WTC11 (cell line): ENCODE measurements around the gene HRAS. TPM values are rescaled to one million over a fixed set of nuclear protein-coding genes. Genes with fewer than 3 reads are reported as not detected.

Experiments used
- ATAC-seq: fragments of 200-7000 bp; cut with Tn5 transposase; 2 replicates; pipeline ENCODE4 v1.10.0; 2021; ENCODE audit warnings: mild to moderate bottlenecking, moderate library complexity
- CTCF ChIA-PET: fragments of 300-600 bp; sonication (Branson Sonifier 250); formaldehyde crosslinking; loops from one replicate; lab custom pipeline; 2021; ENCODE audit warnings: antibody characterized with exemption; lab: Charles Lee
- POLR2A ChIA-PET: fragments of 350-600 bp; sonication (Branson Sonifier 250); formaldehyde crosslinking; loops from one replicate; lab custom pipeline; 2021; ENCODE audit warnings: antibody characterized with exemption; lab: Charles Lee
- DNase-seq: peaks from one replicate; pipeline ENCODE4 v3.0.0; 2021; ENCODE audit warnings: low spot score
- H3K27ac Mint-ChIP-seq: 2 replicates; pipeline ENCODE4 v1.8.0; 2021; ENCODE audit warnings: mixed read lengths
- H3K27me3 Mint-ChIP-seq: 2 replicates; pipeline ENCODE4 v1.8.0; 2021; ENCODE audit warnings: low read depth, mild to moderate bottlenecking, moderate library complexity, mixed read lengths
- H3K36me3 Mint-ChIP-seq: 2 replicates; pipeline ENCODE4 v1.8.0; 2021; ENCODE audit warnings: mixed read lengths
- H3K4me1 Mint-ChIP-seq: 2 replicates; pipeline ENCODE4 v1.8.0; 2022; ENCODE audit warnings: mixed read lengths
- H3K4me3 Mint-ChIP-seq: 2 replicates; pipeline ENCODE4 v1.8.0; 2021; ENCODE audit warnings: mild to moderate bottlenecking, moderate library complexity, mixed read lengths
- H3K9me3 Mint-ChIP-seq: 2 replicates; pipeline ENCODE4 v1.8.0; 2021; ENCODE audit warnings: mixed read lengths
- CBFB ChIP-seq: sonication (generic); formaldehyde crosslinking; IDR thresholded peaks from 2 replicates; pipeline ENCODE4 v1.8.1; 2022; ENCODE audit warnings: mild to moderate bottlenecking, low read depth, missing genetic modification reagents
- CREB1 ChIP-seq: sonication (generic); formaldehyde crosslinking; IDR thresholded peaks from 2 replicates; pipeline ENCODE4 v1.8.0; 2023; ENCODE audit warnings: mild to moderate bottlenecking, missing genetic modification reagents
- ESRRA ChIP-seq: sonication (generic); formaldehyde crosslinking; IDR thresholded peaks from 2 replicates; pipeline ENCODE4 v1.8.1; 2022; ENCODE audit warnings: mild to moderate bottlenecking, missing genetic modification reagents, borderline replicate concordance
- FOXK1 ChIP-seq: sonication (generic); formaldehyde crosslinking; IDR thresholded peaks from 2 replicates; pipeline ENCODE4 v1.8.0; 2022; ENCODE audit warnings: mild to moderate bottlenecking, moderate library complexity, missing genetic modification reagents
- FOXP1 ChIP-seq: sonication (generic); formaldehyde crosslinking; IDR thresholded peaks from 2 replicates; pipeline ENCODE4 v1.8.0; 2022; ENCODE audit warnings: missing genetic modification reagents, mild to moderate bottlenecking, moderate library complexity, borderline replicate concordance
- GTF2I ChIP-seq: fragments of 250-450 bp; sonication (Bioruptor Pico); conservative IDR thresholded peaks from 2 replicates; pipeline ENCODE4 v1.4.0; 2021; ENCODE audit warnings: mild to moderate bottlenecking
- JUN ChIP-seq: sonication (generic); formaldehyde crosslinking; IDR thresholded peaks from 2 replicates; pipeline ENCODE4 v1.8.0; 2023; ENCODE audit warnings: mild to moderate bottlenecking, missing genetic modification reagents
- MAX ChIP-seq: sonication (generic); formaldehyde crosslinking; IDR thresholded peaks from 2 replicates; pipeline ENCODE4 v1.8.0; 2022; ENCODE audit warnings: mild to moderate bottlenecking, missing genetic modification reagents
- NR3C1 ChIP-seq: sonication (generic); formaldehyde crosslinking; conservative IDR thresholded peaks from 2 replicates; pipeline ENCODE4 v1.8.1; 2023; ENCODE audit warnings: low read depth, mild to moderate bottlenecking, missing genetic modification reagents
- PRDM15 ChIP-seq: sonication (generic); formaldehyde crosslinking; IDR thresholded peaks from 2 replicates; pipeline ENCODE4 v1.8.0; 2022; ENCODE audit warnings: missing genetic modification reagents
- PRRX2 ChIP-seq: fragments of 250-450 bp; sonication (Bioruptor Pico); IDR thresholded peaks from 2 replicates; pipeline ENCODE4 v1.8.0; 2021; ENCODE audit warnings: mild to moderate bottlenecking
- RELA ChIP-seq: sonication (generic); formaldehyde crosslinking; IDR thresholded peaks from 2 replicates; pipeline ENCODE4 v1.8.1; 2022; ENCODE audit warnings: missing genetic modification reagents, mild to moderate bottlenecking, borderline replicate concordance
- SOX15 ChIP-seq: fragments of 250-450 bp; sonication (Bioruptor Pico); IDR thresholded peaks from 2 replicates; pipeline ENCODE4 v1.9.0; 2021; ENCODE audit warnings: mild to moderate bottlenecking
- TEAD4 ChIP-seq: sonication (generic); formaldehyde crosslinking; IDR thresholded peaks from 2 replicates; pipeline ENCODE4 v1.8.0; 2022; ENCODE audit warnings: mild to moderate bottlenecking, missing genetic modification reagents
- ZNF219 ChIP-seq: sonication (generic); formaldehyde crosslinking; IDR thresholded peaks from 2 replicates; pipeline ENCODE4 v1.8.0; 2023; ENCODE audit warnings: missing genetic modification reagents, mild to moderate bottlenecking, borderline replicate concordance
- ZNF232 ChIP-seq: sonication (generic); formaldehyde crosslinking; IDR thresholded peaks from 2 replicates; pipeline ENCODE4 v1.8.0; 2022; ENCODE audit warnings: mild to moderate bottlenecking, missing genetic modification reagents
- ZNF416 ChIP-seq: fragments of 250-450 bp; sonication (Bioruptor Pico); IDR thresholded peaks from 2 replicates; pipeline ENCODE4 v1.9.0; 2021; ENCODE audit warnings: mild to moderate bottlenecking, inconsistent platforms
- ZNF423 ChIP-seq: fragments of 250-450 bp; sonication (Bioruptor Pico); IDR thresholded peaks from 2 replicates; pipeline ENCODE4 v2.1.2; 2022; ENCODE audit warnings: mild to moderate bottlenecking, moderate library complexity
- total RNA-seq: library from RNA; stranded (reverse); gene quantifications from 3 replicates; pipeline ENCODE4 v1.2.3, GENCODE V29; 2021
- TF ChIP-seq, protein P1 (sequence below): fragments of 250-450 bp; sonication (Bioruptor Pico); IDR thresholded peaks from 2 replicates; pipeline ENCODE4 v2.1.2; 2022; ENCODE audit warnings: mild to moderate bottlenecking, moderate library complexity
- TF ChIP-seq, protein P2 (sequence below): fragments of 250-450 bp; sonication (Bioruptor Pico); IDR thresholded peaks from 2 replicates; pipeline ENCODE4 v1.8.0; 2021; ENCODE audit warnings: mild to moderate bottlenecking

The HRAS gene
- total RNA-seq, 1 experiment from 2014 or later: 62.4 TPM

DNA sequence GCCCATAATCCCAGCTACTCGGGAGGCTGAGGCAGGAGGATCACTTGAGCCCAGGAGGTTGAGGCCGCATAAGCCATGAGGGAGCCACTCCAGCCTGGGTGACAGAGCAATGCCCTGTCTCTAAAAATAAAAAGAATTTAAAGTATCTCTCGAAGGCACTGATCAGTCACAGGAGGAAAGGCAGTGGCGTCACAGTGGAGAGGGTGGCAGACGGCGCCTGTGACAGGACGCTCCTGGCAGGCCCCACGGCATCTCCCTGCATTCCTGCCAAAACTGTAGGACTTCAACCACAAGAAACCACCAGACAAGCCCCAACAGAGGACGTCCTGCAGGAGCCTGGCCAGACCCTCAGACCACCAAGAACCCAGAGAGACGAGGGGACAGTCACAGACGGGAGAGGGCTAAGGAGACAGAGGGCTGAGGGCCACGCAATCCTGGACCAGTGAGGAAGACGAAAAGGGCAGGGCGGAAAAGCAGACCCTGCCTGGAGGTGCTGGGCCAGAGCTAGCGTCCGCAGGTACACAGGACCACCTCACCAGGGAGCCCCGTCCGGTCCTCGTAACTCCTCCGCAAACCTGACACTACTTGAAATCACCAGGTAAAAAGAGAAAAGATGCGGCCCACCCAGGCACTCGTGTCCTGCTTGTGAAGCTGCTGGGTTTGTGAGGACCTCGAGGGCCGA, 34.2 kb downstream of the HRAS start:
- ATAC-seq (no peak), DNase-seq (no peak)
- ChIA-PET CTCF (no interaction called here), POLR2A (no interaction called here)
- Mint-ChIP-seq H3K4me1 (peaks cover 10% of the 10 kb centered on the region), H3K27me3 (peaks cover 2% of the 10 kb centered on the region; the same call in 1 of the 2 replicates), H3K27ac (peak overlapping the region; percentile 72), H3K36me3 (peaks cover 43% of the 10 kb centered on the region), H3K9me3 (peaks cover 14% of the 10 kb centered on the region), H3K4me3 (no peak overlapping the region)
- TF ChIP-seq NR3C1 (CRISPR knock-in tag) (no peak), RELA (no peak), TEAD4 (CRISPR knock-in tag) (no peak), CBFB (CRISPR knock-in tag) (no peak), ZNF232 (no peak), ESRRA (no peak), PRRX2 (CRISPR knock-in tag) (no peak), FOXK1 (CRISPR knock-in tag) (no peak), MAX (CRISPR knock-in tag) (no peak), ZNF423 (CRISPR knock-in tag) (no peak), GTF2I (no peak), ZNF219 (CRISPR knock-in tag) (no peak), JUN (CRISPR knock-in tag) (no peak), FOXP1 (CRISPR knock-in tag) (no peak)
- TF ChIP-seq, protein P1, sequence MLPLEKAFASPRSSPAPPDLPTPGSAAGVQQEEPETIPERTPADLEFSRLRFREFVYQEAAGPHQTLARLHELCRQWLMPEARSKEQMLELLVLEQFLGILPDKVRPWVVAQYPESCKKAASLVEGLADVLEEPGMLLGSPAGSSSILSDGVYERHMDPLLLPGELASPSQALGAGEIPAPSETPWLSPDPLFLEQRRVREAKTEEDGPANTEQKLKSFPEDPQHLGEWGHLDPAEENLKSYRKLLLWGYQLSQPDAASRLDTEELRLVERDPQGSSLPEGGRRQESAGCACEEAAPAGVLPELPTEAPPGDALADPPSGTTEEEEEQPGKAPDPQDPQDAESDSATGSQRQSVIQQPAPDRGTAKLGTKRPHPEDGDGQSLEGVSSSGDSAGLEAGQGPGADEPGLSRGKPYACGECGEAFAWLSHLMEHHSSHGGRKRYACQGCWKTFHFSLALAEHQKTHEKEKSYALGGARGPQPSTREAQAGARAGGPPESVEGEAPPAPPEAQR (CRISPR knock-in tag): no peak

DNA sequence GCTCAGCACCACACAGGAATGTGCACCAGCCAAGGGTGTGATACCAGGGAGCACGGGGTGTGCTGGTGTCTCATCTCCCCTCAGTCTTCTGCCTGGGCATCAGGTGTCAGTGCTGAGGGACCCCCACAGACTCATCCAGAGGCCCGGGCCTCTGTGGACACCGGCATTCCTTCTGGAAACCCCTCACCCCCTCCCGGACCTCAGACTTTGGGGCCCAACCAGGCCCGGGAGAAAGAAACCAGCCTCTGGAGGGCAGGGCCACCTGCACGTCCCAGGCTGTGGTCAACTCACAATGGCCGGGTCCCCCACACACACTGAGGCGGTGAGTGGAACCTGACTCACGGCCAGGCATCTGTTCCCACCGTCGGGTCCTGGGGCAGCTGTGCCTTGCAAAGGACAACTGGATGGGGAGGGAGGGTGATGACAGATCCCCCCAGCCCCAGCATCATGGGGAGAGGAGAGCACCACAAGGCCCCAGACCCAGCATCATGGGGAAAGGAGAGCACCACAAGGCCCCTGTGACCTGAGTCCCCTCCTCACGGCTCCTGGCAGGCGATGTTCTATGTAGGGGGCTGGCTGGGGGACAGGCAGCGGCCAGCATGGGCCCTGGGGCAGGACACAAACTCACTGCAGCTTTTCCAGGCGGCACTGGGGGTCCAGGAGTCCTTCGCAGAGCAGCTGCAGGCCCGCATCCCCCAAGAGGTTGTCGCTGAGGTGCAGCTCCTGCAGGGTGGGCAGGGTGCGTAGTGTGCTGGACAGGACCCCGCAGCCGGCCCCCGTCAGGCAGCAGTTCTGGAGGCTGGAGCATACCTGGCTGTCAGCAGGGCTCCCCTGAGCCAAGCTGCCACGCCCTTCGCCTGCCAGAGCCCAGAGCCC, 35.9 kb downstream of the HRAS start:
- Mint-ChIP-seq H3K4me1 (no peaks in the 10 kb centered on the region), H3K4me3 (no peak overlapping the region), H3K36me3 (peaks cover 53% of the 10 kb centered on the region), H3K27me3 (peaks cover 2% of the 10 kb centered on the region; the same call in 1 of the 2 replicates), H3K27ac (no peak overlapping the region), H3K9me3 (peaks cover 14% of the 10 kb centered on the region)
- TF ChIP-seq, protein P2, sequence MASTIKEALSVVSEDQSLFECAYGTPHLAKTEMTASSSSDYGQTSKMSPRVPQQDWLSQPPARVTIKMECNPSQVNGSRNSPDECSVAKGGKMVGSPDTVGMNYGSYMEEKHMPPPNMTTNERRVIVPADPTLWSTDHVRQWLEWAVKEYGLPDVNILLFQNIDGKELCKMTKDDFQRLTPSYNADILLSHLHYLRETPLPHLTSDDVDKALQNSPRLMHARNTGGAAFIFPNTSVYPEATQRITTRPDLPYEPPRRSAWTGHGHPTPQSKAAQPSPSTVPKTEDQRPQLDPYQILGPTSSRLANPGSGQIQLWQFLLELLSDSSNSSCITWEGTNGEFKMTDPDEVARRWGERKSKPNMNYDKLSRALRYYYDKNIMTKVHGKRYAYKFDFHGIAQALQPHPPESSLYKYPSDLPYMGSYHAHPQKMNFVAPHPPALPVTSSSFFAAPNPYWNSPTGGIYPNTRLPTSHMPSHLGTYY (CRISPR knock-in tag): no peak
- DNase-seq: no peak
- ChIA-PET POLR2A (no interaction called here), CTCF (interaction anchor here (1.3 kb wide), 1 partner anchor 7 kb away, joined by 3 read pairs; the partner anchor contains the start of gene RNH1)
- no peak for ATAC-seq

GRCh38 chr11:498297-499181, 36.8 kb downstream of the HRAS start:
- DNase-seq (no peak), ATAC-seq (no peak)
- peaks cover 56% of the 10 kb centered on the region for H3K36me3 Mint-ChIP-seq
- TF ChIP-seq SOX15 (CRISPR knock-in tag): no peak
- TF ChIP-seq TEAD4 (CRISPR knock-in tag): no peak
- TF ChIP-seq PRDM15 (CRISPR knock-in tag): no peak
- TF ChIP-seq MAX (CRISPR knock-in tag): no peak
- no peak for TF ChIP-seq ZNF416 (CRISPR knock-in tag)
- no peak for TF ChIP-seq PRRX2 (CRISPR knock-in tag)
- TF ChIP-seq CREB1 (CRISPR knock-in tag): no peak
- no peak for TF ChIP-seq RELA
- POLR2A ChIA-PET: no interaction called here
- no peak overlapping the region for H3K4me3 Mint-ChIP-seq
- no peak overlapping the region; the same call in 1 of the 2 replicates for H3K27ac Mint-ChIP-seq
- CTCF ChIA-PET: interaction anchor here (1.3 kb wide), 1 partner anchor 8 kb away, joined by 3 read pairs; the partner anchor contains the start of gene RNH1
- H3K9me3 Mint-ChIP-seq: peaks cover 14% of the 10 kb centered on the region
- H3K4me1 Mint-ChIP-seq: no peaks in the 10 kb centered on the region
- peaks cover 2% of the 10 kb centered on the region; the same call in 1 of the 2 replicates for H3K27me3 Mint-ChIP-seq
